GM12872 (cell line): ENCODE data around the gene CASP5.

Experiments used
- CTCF ChIP-seq: IDR thresholded peaks from 3 replicates; pipeline ENCODE4 v1.5.1; 2011; ENCODE audit warnings: low read depth, mild to moderate bottlenecking, low read length, moderate library complexity; ENCODE audit not compliant: insufficient read depth

CASP5 gene

GRCh38 chr11:104956528-104956927 is 66.4 kb downstream of the CASP5 start:
- no peak for TF ChIP-seq CTCF

- peak; percentile 52 for TF ChIP-seq CTCF
These were observed 76.1 kb downstream of the CASP5 start for GRCh38 chr11:104946907-104947306.
